ENCODE data around the gene PRR15L.

The PRR15L gene

DNA sequence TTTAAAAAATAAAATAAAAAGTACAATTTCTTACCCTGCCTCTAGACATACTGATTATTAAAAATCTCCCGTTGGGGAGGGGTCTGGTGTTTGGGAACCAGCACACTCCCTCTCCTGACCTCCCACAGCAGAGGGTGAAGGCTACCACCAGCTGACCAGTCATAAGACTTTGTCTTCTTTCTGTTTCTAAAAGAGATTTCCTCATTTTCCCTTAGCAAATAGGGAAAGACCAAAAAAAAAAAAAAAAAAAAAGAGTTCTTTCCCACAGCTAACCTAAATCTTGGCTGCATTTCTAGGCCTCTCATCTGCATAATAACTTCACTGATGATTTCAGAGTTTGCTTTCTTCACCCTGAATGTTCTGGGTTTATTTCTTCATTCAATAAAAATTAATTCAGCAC lies 43.5 kb upstream of the PRR15L start:
- DNase-seq (ENCODE audit: insufficient read length, low spot score) (no peak), FAIRE-seq (no peak)
- TF ChIP-seq CTCF (IDR thresholded peaks at IDR 0.05; ENCODE audit: insufficient read depth, missing control alignments), result no peak

- no peak for TF ChIP-seq CTCF (IDR thresholded peaks at IDR 0.05; ENCODE audit: insufficient read depth, missing control alignments)
- DNase-seq (ENCODE audit: insufficient read length, low spot score), result no peak
- FAIRE-seq, result no peak
These were observed 41.9 kb upstream of the PRR15L start for GRCh38 chr17:47999582-47999981.

- FAIRE-seq (no peak), DNase-seq (ENCODE audit: insufficient read length, low spot score) (peak; percentile 52)
- TF ChIP-seq CTCF (IDR thresholded peaks at IDR 0.05; ENCODE audit: insufficient read depth, missing control alignments), result no peak
These were observed 40.4 kb upstream of the PRR15L start for GRCh38 chr17:47998044-47998443.

DNA sequence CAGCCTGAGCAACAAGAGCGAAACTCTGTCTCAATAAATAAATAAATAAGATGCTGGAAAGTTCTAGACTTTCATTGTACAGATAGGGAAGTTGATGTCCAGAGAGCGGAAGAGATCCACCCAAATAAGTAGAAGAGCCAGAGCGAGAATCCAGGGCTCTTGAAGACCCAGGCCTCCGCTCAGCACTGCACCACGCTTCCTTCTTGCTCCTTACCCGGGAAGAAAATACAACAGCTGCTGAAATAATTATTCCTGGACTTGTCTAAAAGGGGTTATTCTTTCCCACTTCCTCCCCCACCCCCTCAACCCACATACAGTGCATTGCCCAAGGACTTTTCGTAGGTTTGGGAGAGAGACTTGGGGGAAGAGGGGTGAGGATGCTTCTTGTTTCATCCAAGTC lies 39.9 kb upstream of the PRR15L start:
- no peak for TF ChIP-seq CTCF (IDR thresholded peaks at IDR 0.05; ENCODE audit: insufficient read depth, missing control alignments)
- DNase-seq (ENCODE audit: insufficient read length, low spot score), result no peak
- no peak for FAIRE-seq

DNA sequence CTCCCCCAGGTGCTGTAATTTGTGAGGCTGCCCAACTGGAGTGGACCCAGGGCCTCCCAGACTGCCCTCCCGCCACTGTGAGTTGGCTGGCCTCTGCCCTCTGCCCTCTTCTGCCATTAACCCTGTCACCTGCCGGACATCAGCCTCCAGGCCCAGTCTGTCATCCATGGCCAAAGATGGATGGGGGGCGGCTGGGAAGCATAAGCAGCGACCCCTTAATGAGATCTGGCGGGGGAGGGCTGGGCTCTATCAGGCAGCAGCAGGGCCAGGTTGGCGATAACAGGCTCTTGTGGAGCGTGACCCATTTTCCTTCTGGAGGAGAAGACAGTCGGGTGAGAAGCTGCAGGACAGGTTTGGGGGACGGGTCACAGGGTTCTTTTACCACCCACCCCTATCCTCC lies 38.5 kb upstream of the PRR15L start:
- FAIRE-seq (no peak), DNase-seq (ENCODE audit: insufficient read length, low spot score) (no peak)
- no peak for TF ChIP-seq CTCF (IDR thresholded peaks at IDR 0.05; ENCODE audit: insufficient read depth, missing control alignments)

DNA sequence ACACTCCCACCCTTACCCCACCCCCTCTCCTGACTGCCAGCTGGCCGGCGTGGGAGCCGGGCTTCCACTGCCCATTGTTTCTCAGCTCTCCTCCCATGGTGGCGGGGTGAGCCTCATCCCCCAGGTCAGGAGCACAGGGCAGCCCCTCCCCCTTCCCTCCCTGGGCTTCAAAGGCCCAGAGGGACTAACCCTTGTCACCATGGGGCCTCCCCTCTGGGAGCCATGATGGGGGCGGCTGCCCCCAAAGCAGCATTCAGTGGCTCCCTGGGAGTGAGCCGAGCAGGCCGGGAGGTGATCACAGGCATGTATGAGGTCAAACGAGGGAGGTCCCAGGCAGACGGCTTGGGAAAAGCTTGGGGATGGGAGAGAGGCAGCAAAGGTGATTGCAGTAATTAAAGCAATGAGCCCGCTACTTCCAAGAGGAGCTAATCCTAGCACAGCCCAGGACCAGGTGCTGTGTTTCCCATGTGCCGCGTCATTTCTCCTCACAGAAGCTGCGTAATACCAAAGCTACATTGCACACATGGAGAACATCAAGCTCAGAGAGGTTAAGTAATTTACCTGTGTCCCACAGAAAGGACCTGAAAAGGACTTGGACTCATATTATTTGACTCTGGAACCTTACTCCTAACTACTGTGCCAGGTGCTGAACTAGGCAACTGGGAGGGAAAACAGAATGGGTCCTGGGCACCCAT lies 37.7 kb upstream of the PRR15L start:
- FAIRE-seq (no peak), DNase-seq (ENCODE audit: insufficient read length, low spot score) (peak; percentile 47)
- TF ChIP-seq CTCF (IDR thresholded peaks at IDR 0.05; ENCODE audit: insufficient read depth, missing control alignments), result no peak

DNA sequence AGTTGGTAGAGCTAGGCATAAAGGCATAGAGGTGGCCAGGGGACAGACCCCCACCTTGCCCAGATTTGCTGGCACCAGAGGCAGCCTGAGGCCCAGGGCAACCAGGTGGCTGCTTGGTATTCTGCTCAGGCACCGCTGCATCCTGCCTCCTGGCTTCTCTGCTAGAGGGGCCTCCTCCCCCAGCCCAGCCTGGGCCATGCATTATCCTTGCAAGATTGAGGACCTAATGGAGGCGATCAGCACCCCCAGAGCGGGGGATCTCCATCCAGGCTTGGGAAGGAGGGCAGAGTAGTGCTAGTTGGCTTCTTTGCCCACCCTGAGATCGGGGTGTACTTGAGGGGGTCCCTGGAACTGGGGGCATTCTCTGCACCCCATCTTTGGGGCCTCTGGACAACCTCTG lies 37.0 kb upstream of the PRR15L start:
- TF ChIP-seq CTCF (IDR thresholded peaks at IDR 0.05; ENCODE audit: insufficient read depth, missing control alignments), result no peak
- DNase-seq (ENCODE audit: insufficient read length, low spot score) (no peak), FAIRE-seq (no peak)

Measured in D721Med (cell line).